Tibial nerve (tissue), 4 donors: ENCODE data around the gene PARN. TPM values are rescaled to one million over a fixed set of nuclear protein-coding genes. Genes with fewer than 3 reads are reported as not detected.

ENCODE experiments used
- DNase-seq, 2 donors: peaks; one replicate each; pipeline ENCODE4 v3.0.0-alpha.2; 2019; ENCODE audit warnings: low spot score in 2 of 2
- H3K27ac ChIP-seq, 4 donors: fragments of 200-600 bp; sonication (generic) in 3 of 4; one replicate each; pipeline ENCODE4 v1.5.1; 2017 to 2019; ENCODE audit warnings: mild to moderate bottlenecking in 1 of 4
- H3K27me3 ChIP-seq, 2 donors: fragments of 200-600 bp; sonication (generic) in 1 of 2; one replicate each; pipeline versions ENCODE4 v1.5.1 to v1.6.0; 2017 to 2019
- H3K36me3 ChIP-seq, 3 donors: fragments of 200-600 bp; sonication (generic); one replicate each; pipeline ENCODE4 v1.5.1; 2018 to 2019
- H3K4me1 ChIP-seq, 4 donors: fragments of 200-600 bp; sonication (generic) in 3 of 4; one replicate each; pipeline ENCODE4 v1.5.1; 2017 to 2019
- H3K4me3 ChIP-seq, 4 donors: fragments of 200-600 bp; sonication (generic) in 3 of 4; one replicate each; pipeline ENCODE4 v1.5.1; 2017 to 2019; ENCODE audit warnings: mild to moderate bottlenecking in 1 of 4, moderate library complexity in 1 of 4
- H3K9me3 ChIP-seq, 4 donors: fragments of 200-600 bp; sonication (generic) in 3 of 4; one replicate each; pipeline ENCODE4 v1.5.1; 2017 to 2019
- EP300 ChIP-seq, 2 donors: sonication (generic); formaldehyde crosslinking; IDR thresholded peaks; one replicate each; pipeline ENCODE4 v1.6.1; 2017; ENCODE audit warnings: antibody characterized with exemption in 2 of 2, mild to moderate bottlenecking in 1 of 2
- POLR2A ChIP-seq, 2 donors: fragments of 450-650 bp; IDR thresholded peaks; one replicate each; pipeline ENCODE4 v1.6.1; 2017; ENCODE audit warnings: antibody characterized with exemption in 2 of 2, mild to moderate bottlenecking in 2 of 2, moderate library complexity in 2 of 2
- WGBS, 2 donors: methylation state at CpG; one replicate each; pipeline ENCODE4 v1.1.5; 2018; 5-methylcytosine and 5-hydroxymethylcytosine counted together
- total RNA-seq, 4 donors: library from RNA; depleted of rRNA; stranded (reverse); fragments of >200 nt; gene quantifications; one replicate each; pipeline ENCODE4 v1.1.0, GENCODE V29; 2016
- TF ChIP-seq, protein P1 (sequence below), 5 experiments: fragments of 200-600 bp in 3 of 5; fragments of 450-650 bp in 2 of 5; sonication (generic) in 3 of 5; IDR thresholded peaks; one replicate each; pipeline ENCODE4 v1.5.1; 2016 to 2019; ENCODE audit warnings: antibody characterized with exemption in 5 of 5, mild to moderate bottlenecking in 3 of 5, moderate library complexity in 2 of 5

PARN gene
- total RNA-seq, 4 donors from 2014 or later = 36.5 to 49.8 (median 40.6) TPM

- Histone ChIP-seq H3K36me3 (peaks cover 0 to 17% (median 0%) of the 10 kb centered on the region in 3 donors), H3K9me3 (peaks cover 0 to 19% (median 4%) of the 10 kb centered on the region in 4 donors), H3K4me3 (no peak overlapping the region), H3K27ac (no peak overlapping the region), H3K4me1 (no peaks in the 10 kb centered on the region), H3K27me3 (no peaks in the 10 kb centered on the region)
- 96 to 100% methylated on average over 2 of the region's 2 CpGs for WGBS, 2 donors
- TF ChIP-seq, protein P1, sequence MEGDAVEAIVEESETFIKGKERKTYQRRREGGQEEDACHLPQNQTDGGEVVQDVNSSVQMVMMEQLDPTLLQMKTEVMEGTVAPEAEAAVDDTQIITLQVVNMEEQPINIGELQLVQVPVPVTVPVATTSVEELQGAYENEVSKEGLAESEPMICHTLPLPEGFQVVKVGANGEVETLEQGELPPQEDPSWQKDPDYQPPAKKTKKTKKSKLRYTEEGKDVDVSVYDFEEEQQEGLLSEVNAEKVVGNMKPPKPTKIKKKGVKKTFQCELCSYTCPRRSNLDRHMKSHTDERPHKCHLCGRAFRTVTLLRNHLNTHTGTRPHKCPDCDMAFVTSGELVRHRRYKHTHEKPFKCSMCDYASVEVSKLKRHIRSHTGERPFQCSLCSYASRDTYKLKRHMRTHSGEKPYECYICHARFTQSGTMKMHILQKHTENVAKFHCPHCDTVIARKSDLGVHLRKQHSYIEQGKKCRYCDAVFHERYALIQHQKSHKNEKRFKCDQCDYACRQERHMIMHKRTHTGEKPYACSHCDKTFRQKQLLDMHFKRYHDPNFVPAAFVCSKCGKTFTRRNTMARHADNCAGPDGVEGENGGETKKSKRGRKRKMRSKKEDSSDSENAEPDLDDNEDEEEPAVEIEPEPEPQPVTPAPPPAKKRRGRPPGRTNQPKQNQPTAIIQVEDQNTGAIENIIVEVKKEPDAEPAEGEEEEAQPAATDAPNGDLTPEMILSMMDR (IDR thresholded peaks at IDR 0.05) = no peak
- TF ChIP-seq POLR2A (IDR thresholded peaks at IDR 0.05) (no peak), EP300 (IDR thresholded peaks at IDR 0.05) (no peak)
- no peak for DNase-seq
These were observed 165.3 kb downstream of the PARN start for GRCh38 chr16:14464796-14465195.

DNA sequence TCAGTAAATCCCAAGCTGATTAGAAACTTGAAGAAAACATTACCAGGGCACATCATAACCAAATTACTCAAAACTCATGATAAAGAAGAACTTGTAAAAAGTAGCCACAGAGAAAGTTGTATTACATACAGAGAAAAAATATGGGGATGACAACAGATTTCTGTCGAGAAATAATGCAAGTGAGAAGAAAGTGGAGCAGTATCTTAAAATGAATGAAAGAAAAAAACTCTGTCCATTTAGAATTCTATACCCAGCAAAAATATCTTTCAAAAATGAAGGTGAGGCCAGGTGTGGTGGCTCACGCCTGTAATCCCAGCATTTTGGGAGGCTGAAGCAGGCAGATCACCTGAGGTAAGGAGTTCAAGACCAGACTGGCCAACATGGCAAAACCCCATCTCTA is 165.9 kb downstream of the PARN start:
- peaks cover 0 to 17% (median 0%) of the 10 kb centered on the region in 3 donors for H3K36me3 ChIP-seq
- H3K27me3 ChIP-seq = no peaks in the 10 kb centered on the region
- H3K9me3 ChIP-seq = peaks cover 0 to 19% (median 4%) of the 10 kb centered on the region in 4 donors
- no peak overlapping the region for H3K27ac ChIP-seq
- H3K4me3 ChIP-seq = no peak overlapping the region
- TF ChIP-seq POLR2A (IDR thresholded peaks at IDR 0.05) (no peak), EP300 (IDR thresholded peaks at IDR 0.05) (no peak)
- TF ChIP-seq, protein P1 (IDR thresholded peaks at IDR 0.05) = no peak
- no peak for DNase-seq
- H3K4me1 ChIP-seq = no peaks in the 10 kb centered on the region
- WGBS, 2 donors = 92 to 96% methylated on average over 2 of the region's 2 CpGs

GRCh38 chr16:14462811-14463210 is 167.2 kb downstream of the PARN start:
- Histone ChIP-seq H3K27me3 (no peaks in the 10 kb centered on the region), H3K36me3 (peaks cover 0 to 17% (median 0%) of the 10 kb centered on the region in 3 donors), H3K4me1 (no peaks in the 10 kb centered on the region), H3K27ac (no peak overlapping the region), H3K4me3 (no peak overlapping the region), H3K9me3 (peaks cover 0 to 19% (median 4%) of the 10 kb centered on the region in 4 donors)
- WGBS, 2 donors = 88 to 97% methylated on average over 3 of the region's 3 CpGs
- TF ChIP-seq POLR2A (IDR thresholded peaks at IDR 0.05) (no peak), EP300 (IDR thresholded peaks at IDR 0.05) (no peak)
- TF ChIP-seq, protein P1 (IDR thresholded peaks at IDR 0.05) = no peak
- DNase-seq = no peak

DNA sequence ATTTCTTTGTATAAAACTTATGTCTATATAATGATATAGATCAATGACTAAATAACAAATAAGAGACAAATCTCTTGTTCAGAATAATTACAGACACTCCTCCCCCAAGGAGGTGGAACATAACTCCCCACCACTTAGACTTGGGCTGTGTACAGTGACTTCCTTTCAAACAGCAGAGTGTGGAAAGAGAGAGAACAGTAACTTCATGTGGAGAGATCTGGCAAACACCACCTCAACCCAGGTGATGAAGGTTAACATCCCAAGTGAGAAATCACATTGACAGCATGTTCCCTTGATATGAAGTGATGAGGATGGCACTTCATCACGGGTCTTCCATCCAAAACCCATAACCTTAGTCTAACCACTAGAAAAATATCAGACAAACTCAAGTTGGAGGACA is 169.3 kb downstream of the PARN start:
- Histone ChIP-seq H3K9me3 (peaks cover 0 to 19% (median 4%) of the 10 kb centered on the region in 4 donors), H3K27ac (no peak overlapping the region), H3K4me3 (no peak overlapping the region), H3K36me3 (peaks cover 0 to 17% (median 0%) of the 10 kb centered on the region in 3 donors), H3K27me3 (no peaks in the 10 kb centered on the region), H3K4me1 (peaks cover 0 to 3% (median 0%) of the 10 kb centered on the region in 4 donors)
- DNase-seq = no peak
- TF ChIP-seq, protein P1 (IDR thresholded peaks at IDR 0.05) = no peak
- no peak for TF ChIP-seq EP300 (IDR thresholded peaks at IDR 0.05)
- 88 to 96% methylated on average over 1 of the region's 1 CpG for WGBS, 2 donors

- H3K4me1 ChIP-seq = peaks cover 0 to 3% (median 0%) of the 10 kb centered on the region in 4 donors
- no peak for TF ChIP-seq EP300 (IDR thresholded peaks at IDR 0.05)
- H3K9me3 ChIP-seq = peaks cover 0 to 2% (median 0%) of the 10 kb centered on the region in 4 donors
- no peaks in the 10 kb centered on the region for H3K36me3 ChIP-seq
- H3K4me3 ChIP-seq = no peak overlapping the region
- 78 to 85% methylated on average over 7 of the region's 7 CpGs for WGBS, 2 donors
- no peaks in the 10 kb centered on the region for H3K27me3 ChIP-seq
- DNase-seq = no peak
- H3K27ac ChIP-seq = no peak overlapping the region
These were observed 171.5 kb downstream of the PARN start for GRCh38 chr16:14458576-14458975.
